ENCODE measurements around the gene GLYR1.
"Not testable (repeated sequence)": the region's sequence is repeated elsewhere in the genome, so short reads cannot be mapped to it uniquely, and the experiment has no call there.

Gene GLYR1

DNA sequence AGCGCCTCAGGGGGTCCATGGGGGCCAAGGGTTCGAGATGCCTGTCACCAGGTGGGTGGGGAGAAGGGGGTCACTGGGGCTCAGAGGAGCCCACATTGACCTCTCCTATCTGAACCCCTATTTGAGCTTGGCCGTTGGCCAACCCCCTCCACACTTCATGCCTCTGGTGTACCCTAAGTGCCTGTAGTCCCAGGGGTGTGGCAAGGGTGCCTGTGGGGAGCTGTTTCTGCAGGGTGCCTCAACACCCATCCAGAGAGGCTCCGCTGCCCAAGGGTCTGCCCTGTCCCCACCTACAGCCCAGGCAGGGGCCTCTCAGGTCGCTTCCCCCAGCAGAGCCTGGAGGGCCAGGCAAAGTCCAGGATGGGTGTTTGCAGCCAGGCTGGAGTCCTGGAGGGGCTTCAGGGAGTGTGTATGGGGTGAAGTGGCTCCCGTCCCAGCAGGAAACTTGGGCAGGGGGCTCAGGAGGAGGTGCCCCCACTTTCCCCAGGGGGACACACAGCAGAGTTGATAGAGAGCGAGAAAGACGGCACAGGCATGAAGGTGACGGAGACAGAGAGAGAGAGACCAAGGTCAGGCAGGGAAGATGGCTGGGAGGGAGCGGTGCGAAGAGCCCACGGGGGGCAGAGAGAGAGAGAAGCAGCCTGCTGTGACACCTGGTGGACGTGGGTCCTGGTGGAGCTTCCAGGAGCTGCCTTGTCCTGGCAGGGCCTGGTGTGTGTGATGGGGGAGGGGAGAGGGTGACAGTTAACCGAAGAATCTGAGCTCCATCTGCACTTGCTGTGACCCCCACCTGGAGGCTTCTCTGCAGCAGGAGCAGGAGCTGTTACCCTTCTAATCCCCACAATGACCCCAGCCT lies 59.2 kb downstream of the GLYR1 start, which contains the start of gene SEPTIN12:
TSS of gene SEPTIN12 (minus strand) at position 719 of the 856 bp plus-strand sequence. CDS start at position 19, 700 bp downstream.
- WGBS, 2 experiments (ENCODE audit: insufficient coverage in 2 of 2), result 73 to 92% methylated on average over 8 to 9 of the region's 14 CpGs
- Histone ChIP-seq H3K4me3 (ENCODE audit: extremely low read depth, insufficient read depth, low read length, poor library complexity, severe bottlenecking) (no peak within 1 kb of the TSS), H3K4me1 (ENCODE audit: control insufficient read depth, insufficient read depth, low read length, poor library complexity, severe bottlenecking) (peaks cover 7% of the 10 kb centered on the region), H3K27ac (ENCODE audit: low read depth, low read length, severe bottlenecking) (no peak within 1 kb of the TSS), H3K36me3 (ENCODE audit: control insufficient read depth, insufficient read depth, low read length) (no peaks in the 10 kb centered on the region), H3K9me3 (ENCODE audit: control insufficient read depth, low read length) (no peaks in the 10 kb centered on the region)

DNA sequence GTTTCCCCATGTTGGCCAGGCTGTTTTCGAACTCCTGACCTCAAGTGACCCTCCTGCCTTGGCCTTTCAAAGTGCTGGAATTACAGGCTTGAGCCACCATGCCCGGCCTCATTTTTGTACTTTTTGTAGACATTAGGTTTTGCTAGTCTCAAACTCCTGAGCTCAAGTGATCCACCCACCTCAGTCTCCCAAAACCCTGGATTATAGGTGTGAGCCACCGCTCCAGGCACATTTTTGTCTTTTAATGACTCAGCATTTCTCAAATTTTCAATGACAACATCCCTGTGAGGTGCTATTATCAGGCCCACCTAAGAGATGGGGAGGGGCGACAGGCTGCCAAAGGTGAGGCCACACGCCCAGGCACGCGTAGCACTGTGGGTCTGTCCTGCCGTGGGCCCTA lies 60.0 kb downstream of the GLYR1 start:
- Histone ChIP-seq H3K27ac (ENCODE audit: low read depth, low read length, severe bottlenecking) (no peak overlapping the region), H3K9me3 (ENCODE audit: control insufficient read depth, low read length) (no peaks in the 10 kb centered on the region), H3K4me1 (ENCODE audit: control insufficient read depth, insufficient read depth, low read length, poor library complexity, severe bottlenecking) (peaks cover 7% of the 10 kb centered on the region), H3K4me3 (ENCODE audit: extremely low read depth, insufficient read depth, low read length, poor library complexity, severe bottlenecking) (no peak overlapping the region), H3K36me3 (ENCODE audit: control insufficient read depth, insufficient read depth, low read length) (no peaks in the 10 kb centered on the region)
- 84 to 93% methylated on average over 4 to 5 of the region's 8 CpGs for WGBS, 2 experiments (ENCODE audit: insufficient coverage in 2 of 2)

DNA sequence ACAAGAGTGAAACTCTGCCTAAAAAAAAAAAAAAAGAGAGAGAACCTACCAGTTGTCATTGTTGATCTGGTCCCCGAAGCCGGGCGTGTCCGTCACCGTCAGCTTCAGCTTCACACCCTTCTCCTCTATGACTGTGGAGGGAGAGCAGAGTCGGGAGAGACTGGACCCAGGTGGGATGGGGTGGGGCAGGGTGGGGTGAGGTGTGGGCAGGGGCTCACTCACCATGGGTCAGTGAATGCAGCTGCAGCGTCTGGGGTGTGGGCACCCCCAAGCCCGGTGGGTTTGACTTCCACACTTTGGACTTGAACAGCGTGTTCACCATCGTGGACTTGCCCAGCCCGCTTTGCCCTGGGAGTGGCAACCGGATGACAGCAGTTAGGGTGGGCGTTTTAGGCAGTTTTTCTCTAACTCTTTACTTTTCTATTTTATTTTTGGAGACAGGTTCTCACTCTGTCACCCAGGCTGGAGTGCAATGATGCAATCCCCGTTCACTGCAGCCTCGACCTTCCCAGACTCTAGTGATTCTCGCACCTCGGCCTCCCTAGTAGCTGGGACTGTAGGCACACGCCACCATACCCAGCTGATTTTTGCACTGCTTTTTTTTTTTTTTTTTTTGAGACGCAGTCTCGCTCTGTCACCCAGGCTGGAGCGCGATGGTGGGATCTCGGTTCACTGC lies 61.2 kb downstream of the GLYR1 start:
- Histone ChIP-seq H3K4me3 (ENCODE audit: extremely low read depth, insufficient read depth, low read length, poor library complexity, severe bottlenecking) (no peak overlapping the region), H3K36me3 (ENCODE audit: control insufficient read depth, insufficient read depth, low read length) (no peaks in the 10 kb centered on the region), H3K27ac (ENCODE audit: low read depth, low read length, severe bottlenecking) (no peak overlapping the region), H3K9me3 (ENCODE audit: control insufficient read depth, low read length) (no peaks in the 10 kb centered on the region), H3K4me1 (ENCODE audit: control insufficient read depth, insufficient read depth, low read length, poor library complexity, severe bottlenecking) (peaks cover 7% of the 10 kb centered on the region)
- 90 to 94% methylated on average over 10 to 15 of the region's 23 CpGs for WGBS, 2 experiments (ENCODE audit: insufficient coverage in 2 of 2)

DNA sequence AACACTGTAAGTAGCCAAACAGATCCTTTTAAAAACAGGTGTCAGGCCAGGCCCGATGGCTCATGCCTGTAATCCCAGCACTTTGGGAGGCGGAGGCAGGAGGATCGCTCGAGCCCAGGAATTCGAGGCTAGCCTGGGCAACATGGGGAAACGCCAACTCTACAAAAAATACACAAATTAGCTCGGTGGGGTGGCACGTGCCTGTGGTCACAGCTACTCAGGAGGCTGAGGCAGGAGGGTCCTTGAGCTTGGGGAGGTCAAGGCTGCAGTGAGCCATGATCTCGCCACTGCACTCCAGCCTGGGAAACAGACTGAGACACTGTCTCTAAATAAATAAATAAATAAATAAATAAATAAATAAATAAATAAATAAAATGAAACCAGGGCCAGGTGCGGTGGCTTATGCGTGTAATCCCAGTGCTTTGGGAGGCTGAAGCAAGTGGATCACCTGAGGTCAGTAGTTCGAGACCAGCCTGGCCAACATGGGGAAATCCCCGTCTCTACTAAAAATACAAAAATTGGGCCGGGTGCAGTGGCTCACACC lies 62.6 kb downstream of the GLYR1 start:
- 87 to 88% methylated on average over 9 to 11 of the region's 14 CpGs for WGBS, 2 experiments (ENCODE audit: insufficient coverage in 2 of 2)

DNA sequence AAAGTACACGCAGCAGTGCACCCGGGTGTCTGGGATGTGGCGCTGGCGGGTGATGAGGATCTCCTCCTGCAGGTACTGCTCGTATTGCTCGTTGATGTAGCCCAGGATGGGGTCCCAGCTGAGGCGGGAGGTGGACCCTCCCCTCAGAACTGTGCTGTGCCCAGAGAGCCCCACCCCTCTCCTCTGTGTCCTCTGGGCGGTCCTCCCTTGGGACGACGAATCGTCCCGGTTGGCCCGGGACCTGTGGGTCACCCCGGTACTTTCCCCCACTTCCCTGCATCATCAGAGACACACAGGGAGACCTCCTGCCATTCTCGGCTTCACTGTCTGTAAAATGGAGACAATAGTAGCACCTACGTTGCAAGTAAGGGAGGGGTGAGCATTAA lies 63.1 kb downstream of the GLYR1 start:
- Histone ChIP-seq H3K4me3 (ENCODE audit: extremely low read depth, insufficient read depth, low read length, poor library complexity, severe bottlenecking) (no peak overlapping the region), H3K27ac (ENCODE audit: low read depth, low read length, severe bottlenecking) (no peak overlapping the region), H3K9me3 (ENCODE audit: control insufficient read depth, low read length) (no peaks in the 10 kb centered on the region), H3K36me3 (ENCODE audit: control insufficient read depth, insufficient read depth, low read length) (no peaks in the 10 kb centered on the region), H3K4me1 (ENCODE audit: control insufficient read depth, insufficient read depth, low read length, poor library complexity, severe bottlenecking) (peaks cover 5% of the 10 kb centered on the region)
- 84 to 85% methylated on average over 15 to 16 of the region's 16 CpGs for WGBS, 2 experiments (ENCODE audit: insufficient coverage in 2 of 2)

More for the DNA sequence above, 62.6 kb downstream of the GLYR1 start:
- not testable (repeated sequence) for H3K36me3 ChIP-seq (ENCODE audit: control insufficient read depth, insufficient read depth, low read length); H3K27ac ChIP-seq (ENCODE audit: low read depth, low read length, severe bottlenecking); H3K9me3 ChIP-seq (ENCODE audit: control insufficient read depth, low read length); H3K4me3 ChIP-seq (ENCODE audit: extremely low read depth, insufficient read depth, low read length, poor library complexity, severe bottlenecking); H3K4me1 ChIP-seq (ENCODE audit: control insufficient read depth, insufficient read depth, low read length, poor library complexity, severe bottlenecking)

DNA sequence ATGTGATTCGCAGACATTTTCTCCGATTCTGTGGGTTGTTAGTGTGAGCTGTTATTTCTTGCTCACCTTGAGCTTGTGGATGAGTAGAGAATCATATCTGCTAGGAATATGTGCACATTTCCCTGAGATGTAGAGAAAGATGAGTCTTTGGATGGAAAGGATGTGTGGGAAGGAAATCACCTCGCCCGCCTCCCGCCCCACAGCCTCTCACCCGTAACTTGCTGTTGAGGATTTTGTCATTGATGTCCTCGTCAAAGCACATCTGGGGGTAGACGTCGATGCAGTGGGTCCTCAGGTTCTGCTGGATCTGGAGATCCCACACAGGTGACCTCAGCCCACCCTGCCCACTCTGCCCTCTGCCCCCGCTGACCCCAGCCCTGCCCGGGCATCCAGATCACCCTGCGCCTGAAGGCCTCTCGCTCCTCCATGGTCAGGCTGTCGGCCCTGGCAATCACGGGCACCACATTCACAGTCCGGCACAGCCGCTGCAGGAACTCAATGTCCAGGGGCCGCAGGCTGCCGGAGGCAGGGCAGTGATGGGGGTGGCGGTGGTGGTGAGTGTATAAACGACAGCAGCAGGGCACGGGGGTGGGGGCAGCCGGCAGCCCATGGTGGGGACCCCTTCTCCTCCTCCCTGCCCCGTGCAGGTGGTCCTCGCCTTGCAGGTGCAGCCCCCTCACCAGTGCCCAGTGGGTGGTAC lies 63.7 kb downstream of the GLYR1 start:
- 90 to 94% methylated on average over 14 to 19 of the region's 25 CpGs for WGBS, 2 experiments (ENCODE audit: insufficient coverage in 2 of 2)
- Histone ChIP-seq H3K36me3 (ENCODE audit: control insufficient read depth, insufficient read depth, low read length) (no peaks in the 10 kb centered on the region), H3K4me1 (ENCODE audit: control insufficient read depth, insufficient read depth, low read length, poor library complexity, severe bottlenecking) (peaks cover 4% of the 10 kb centered on the region), H3K4me3 (ENCODE audit: extremely low read depth, insufficient read depth, low read length, poor library complexity, severe bottlenecking) (no peak overlapping the region), H3K27ac (ENCODE audit: low read depth, low read length, severe bottlenecking) (no peak overlapping the region), H3K9me3 (ENCODE audit: control insufficient read depth, low read length) (no peaks in the 10 kb centered on the region)

DNA sequence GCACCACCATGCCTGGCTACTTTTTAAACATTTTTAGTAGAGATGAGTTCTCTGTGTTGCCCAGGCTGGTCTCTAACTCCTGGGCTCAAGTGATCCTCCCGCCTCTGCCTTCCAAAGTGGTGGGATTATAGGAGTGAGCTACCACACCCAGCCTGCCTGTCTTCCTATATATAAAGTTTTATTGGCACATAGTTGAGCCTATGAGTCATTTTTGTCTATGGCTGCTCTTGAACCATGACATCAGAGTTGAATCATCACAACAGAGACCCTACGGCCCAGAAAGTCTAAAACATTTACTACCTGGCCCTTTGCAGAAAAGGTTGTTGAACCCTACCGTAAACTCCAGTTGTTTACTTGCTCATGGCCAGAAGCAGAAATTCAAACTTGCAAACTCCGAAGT lies 66.9 kb downstream of the GLYR1 start:
- Histone ChIP-seq H3K4me3 (ENCODE audit: extremely low read depth, insufficient read depth, low read length, poor library complexity, severe bottlenecking) (no peak overlapping the region), H3K27ac (ENCODE audit: low read depth, low read length, severe bottlenecking) (no peak overlapping the region), H3K9me3 (ENCODE audit: control insufficient read depth, low read length) (no peaks in the 10 kb centered on the region), H3K36me3 (ENCODE audit: control insufficient read depth, insufficient read depth, low read length) (no peaks in the 10 kb centered on the region), H3K4me1 (ENCODE audit: control insufficient read depth, insufficient read depth, low read length, poor library complexity, severe bottlenecking) (no peaks in the 10 kb centered on the region)
- 82 to 100% methylated on average over 3 of the region's 4 CpGs for WGBS, 2 experiments (ENCODE audit: insufficient coverage in 2 of 2)

DNA sequence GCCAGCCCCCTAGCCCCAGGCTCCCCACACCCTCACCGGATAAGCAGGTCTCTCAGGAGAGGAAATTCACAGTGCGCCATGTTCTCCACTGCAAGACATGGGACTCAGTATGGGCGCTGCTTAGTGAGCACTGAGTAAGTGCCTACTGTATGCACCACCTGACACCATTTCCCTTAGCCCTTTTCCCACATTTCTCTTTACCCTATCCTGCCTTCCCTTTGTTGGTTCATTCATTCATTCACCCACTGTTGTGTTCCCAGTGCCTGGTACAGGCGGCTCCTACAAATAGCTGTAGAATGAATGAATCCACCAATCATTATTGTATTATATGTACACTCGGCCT lies 69.1 kb downstream of the GLYR1 start:
- Histone ChIP-seq H3K9me3 (ENCODE audit: control insufficient read depth, low read length) (no peaks in the 10 kb centered on the region), H3K4me1 (ENCODE audit: control insufficient read depth, insufficient read depth, low read length, poor library complexity, severe bottlenecking) (no peaks in the 10 kb centered on the region), H3K4me3 (ENCODE audit: extremely low read depth, insufficient read depth, low read length, poor library complexity, severe bottlenecking) (no peak overlapping the region), H3K36me3 (ENCODE audit: control insufficient read depth, insufficient read depth, low read length) (no peaks in the 10 kb centered on the region), H3K27ac (ENCODE audit: low read depth, low read length, severe bottlenecking) (no peak overlapping the region)
- WGBS, 2 experiments (ENCODE audit: insufficient coverage in 2 of 2), result 93 to 100% methylated on average over 3 of the region's 5 CpGs

DNA sequence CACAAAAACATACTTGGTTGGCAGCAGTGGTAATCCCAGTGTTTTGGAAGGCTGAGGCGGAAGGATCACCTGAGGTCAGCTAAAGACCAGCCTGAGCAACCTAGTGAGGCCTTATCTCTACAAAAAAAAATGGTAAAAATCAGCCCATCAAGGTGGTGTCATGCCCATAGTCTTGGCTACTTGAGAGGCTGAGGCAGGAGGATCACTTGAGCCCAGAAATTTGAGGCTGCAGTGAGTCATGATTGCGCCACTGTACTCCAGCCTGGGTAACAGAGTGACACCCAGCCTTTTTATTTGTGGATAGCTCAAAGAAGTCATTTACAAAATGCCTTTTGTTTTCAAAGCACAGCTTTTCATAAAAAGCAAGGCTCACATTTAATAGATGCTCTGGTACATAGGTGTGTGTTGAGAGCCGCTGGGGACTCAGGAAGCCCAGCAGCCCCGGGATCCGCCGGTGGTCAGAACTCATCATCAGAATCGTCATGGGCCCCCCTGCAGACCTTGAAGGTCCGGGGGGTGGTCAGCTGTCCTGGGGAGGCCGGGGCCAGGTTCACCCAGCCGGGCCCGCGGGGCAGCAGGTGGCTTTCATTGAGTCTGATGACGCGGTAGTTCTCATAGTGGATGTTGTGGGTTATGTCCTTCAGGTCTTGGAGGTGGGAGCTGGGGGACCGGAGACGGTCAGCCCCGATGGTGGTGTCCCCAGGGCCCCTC lies 69.6 kb downstream of the GLYR1 start:
- Histone ChIP-seq H3K36me3 (ENCODE audit: control insufficient read depth, insufficient read depth, low read length) (no peaks in the 10 kb centered on the region), H3K9me3 (ENCODE audit: control insufficient read depth, low read length) (no peaks in the 10 kb centered on the region), H3K27ac (ENCODE audit: low read depth, low read length, severe bottlenecking) (no peak overlapping the region), H3K4me3 (ENCODE audit: extremely low read depth, insufficient read depth, low read length, poor library complexity, severe bottlenecking) (no peak overlapping the region), H3K4me1 (ENCODE audit: control insufficient read depth, insufficient read depth, low read length, poor library complexity, severe bottlenecking) (no peaks in the 10 kb centered on the region)
- WGBS, 2 experiments (ENCODE audit: insufficient coverage in 2 of 2), result 88 to 91% methylated on average over 10 to 16 of the region's 17 CpGs

DNA sequence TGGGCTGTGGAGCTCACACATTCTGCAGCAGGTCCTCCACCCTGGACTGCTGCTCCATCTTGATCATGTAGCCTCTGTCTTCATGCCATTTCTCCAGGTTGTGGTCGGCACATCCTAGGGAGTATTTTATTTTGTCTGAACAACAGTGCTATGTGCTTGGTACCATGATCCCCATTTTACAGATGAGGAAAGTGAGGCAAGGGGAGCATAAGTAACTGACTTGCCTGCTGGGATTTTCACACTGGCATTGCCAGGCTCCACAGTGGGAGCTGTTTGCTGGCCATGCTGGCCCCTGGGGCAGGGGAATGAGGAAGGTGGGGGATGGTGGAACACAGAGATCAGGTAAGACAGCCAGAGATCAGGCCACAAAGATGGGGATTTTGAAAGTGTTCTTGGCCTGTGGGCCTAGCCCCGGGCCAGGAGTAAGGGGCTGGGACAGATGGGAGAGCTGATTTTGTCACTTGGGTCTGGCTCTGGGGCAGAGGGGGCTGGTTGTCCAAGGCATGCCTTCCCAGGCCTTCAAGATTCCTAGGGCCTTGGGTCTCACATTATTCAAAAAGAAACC lies 70.9 kb downstream of the GLYR1 start:
- H3K9me3 ChIP-seq (ENCODE audit: control insufficient read depth, low read length), result no peaks in the 10 kb centered on the region
- H3K4me1 ChIP-seq (ENCODE audit: control insufficient read depth, insufficient read depth, low read length, poor library complexity, severe bottlenecking), result no peaks in the 10 kb centered on the region
- H3K27ac ChIP-seq (ENCODE audit: low read depth, low read length, severe bottlenecking), result no peak overlapping the region
- 96 to 100% methylated on average over 1 to 2 of the region's 2 CpGs for WGBS, 2 experiments (ENCODE audit: insufficient coverage in 2 of 2)
- H3K4me3 ChIP-seq (ENCODE audit: extremely low read depth, insufficient read depth, low read length, poor library complexity, severe bottlenecking), result no peak overlapping the region
- H3K36me3 ChIP-seq (ENCODE audit: control insufficient read depth, insufficient read depth, low read length), result no peaks in the 10 kb centered on the region

Measured in mesodermal cell (in vitro differentiated cells).